22Rv1 (cell line): ENCODE results near the gene MED27.

ENCODE experiments used
- CTCF ChIP-seq: fragments of 450-650 bp; IDR thresholded peaks from 2 replicates; pipeline ENCODE4 v1.5.1; 2017; ENCODE audit warnings: mild to moderate bottlenecking
- ZFX ChIP-seq: fragments of 450-650 bp; IDR thresholded peaks from 2 replicates; pipeline ENCODE4 v1.6.1; 2017; ENCODE audit warnings: antibody characterized with exemption, borderline replicate concordance

- TF ChIP-seq CTCF, result no peak
- no peak for TF ChIP-seq ZFX
Observed at GRCh38 chr9:132019702-132020101, 60.0 kb downstream of the MED27 start.
